Testis (tissue), 3 donors: ENCODE measurements around the gene UBA7. TPM values are rescaled to one million over a fixed set of nuclear protein-coding genes. Genes with fewer than 3 reads are reported as not detected.
A peak's percentile ranks its signal among the peaks of the same experiment; 100 is the strongest.

Experiments used
- DNase-seq: peaks from one replicate; pipeline ENCODE4 v3.0.0-alpha.2; 2019
- H3K27ac ChIP-seq, 2 donors: fragments of 200-600 bp; sonication (generic); one replicate each; pipeline ENCODE4 v1.5.1; 2019
- H3K27me3 ChIP-seq: fragments of 200-600 bp; sonication (generic); one replicate; pipeline ENCODE4 v1.5.1; 2019
- H3K36me3 ChIP-seq: fragments of 200-600 bp; sonication (generic); one replicate; pipeline ENCODE4 v1.5.1; 2017; ENCODE audit warnings: low read depth; ENCODE audit errors: missing control alignments
- H3K4me1 ChIP-seq: fragments of 200-600 bp; sonication (generic); one replicate; pipeline ENCODE4 v1.5.1; 2019
- H3K4me3 ChIP-seq, 2 donors: fragments of 200-600 bp; sonication (generic); one replicate each; pipeline ENCODE4 v1.5.1; 2017 to 2019
- H3K9me3 ChIP-seq: fragments of 200-600 bp; sonication (generic); one replicate; pipeline ENCODE4 v1.5.1; 2017
- CTCF ChIP-seq, 3 experiments: fragments of 450-650 bp in 2 of 3; fragments of 200-600 bp in 1 of 3; sonication (generic) in 1 of 3; IDR thresholded peaks; one replicate each; pipeline ENCODE4 v1.5.1; 2016 to 2019; ENCODE audit warnings: antibody characterized with exemption in 3 of 3, mild to moderate bottlenecking in 2 of 3, moderate library complexity in 1 of 3
- POLR2A ChIP-seq: fragments of 450-650 bp; IDR thresholded peaks from one replicate; pipeline ENCODE4 v1.6.1; 2017; ENCODE audit warnings: antibody characterized with exemption, mild to moderate bottlenecking, moderate library complexity
- WGBS, 2 donors: methylation state at CpG; one replicate each; pipeline ENCODE4 v1.1.5; 2018; 5-methylcytosine and 5-hydroxymethylcytosine counted together
- intact Hi-C: fragments of 100-400 bp; cut with DNase I; formaldehyde crosslinking; loops from one replicate; pipeline ENCODE4 v1.15.1; 2023; ENCODE audit warnings: low total_unique reads
- polyA plus RNA-seq: library from polyadenylated mRNA; stranded (reverse); fragments of 350-450 nt; fragmentation: Illumina TruSeq; extraction: RNeasy Lipid Tissue Mini Kit (QIAGEN cat#74804); gene quantifications from one replicate; pipeline ENCODE4 v1.2.3, GENCODE V29; 2014; ENCODE audit warnings: low read depth, low replicate concordance; ENCODE audit not compliant: insufficient read depth
- total RNA-seq, 2 donors: library from RNA; depleted of rRNA; stranded (reverse); fragments of >200 nt; gene quantifications; one replicate each; pipeline ENCODE4 v1.2.3, GENCODE V29; 2016

Gene UBA7
- total and polyA plus RNA-seq, 3 donors from 2014 or later: 27.2 to 49.7 (median 34.0) TPM

GRCh38 chr3:49802719-49803464 is 10.9 kb downstream of the UBA7 start, which contains the start of gene INKA1:
Gene INKA1 (plus strand): TSS chr3:49803261. CDS start chr3:49803393, 132 bp downstream.
- Histone ChIP-seq H3K4me1 (peaks cover 33% of the 10 kb centered on the region), H3K27me3 (no peaks in the 10 kb centered on the region), H3K36me3 (no peaks in the 10 kb centered on the region), H3K4me3 (peak within 1 kb of the TSS; percentile 90 to 92), H3K27ac (peak within 1 kb of the TSS; percentile 80 to 83), H3K9me3 (no peaks in the 10 kb centered on the region)
- TF ChIP-seq POLR2A: no peak
- TF ChIP-seq CTCF (IDR thresholded peaks at IDR 0.05): peak in 2 of 3 experiments; percentile 65 to 91
- intact Hi-C loops: loop anchor here (5.0 kb wide), 1 partner anchor 34 kb away; no protein-coding TSS in a partner anchor
- WGBS, 2 donors: 1% methylated on average over 39 of the region's 71 CpGs; no CpG with 5 or more reads in 1 of the 2 donors
- DNase-seq: peak; percentile 93

GRCh38 chr3:49801160-49801559 is 12.6 kb downstream of the UBA7 start:
- no peak for TF ChIP-seq CTCF (IDR thresholded peaks at IDR 0.05)
- TF ChIP-seq POLR2A: no peak
- H3K4me1 ChIP-seq: peaks cover 32% of the 10 kb centered on the region
- no peaks in the 10 kb centered on the region for H3K27me3 ChIP-seq
- intact Hi-C loops: loop anchor here (5.0 kb wide), 1 partner anchor 36 kb away; no protein-coding TSS in a partner anchor
- H3K36me3 ChIP-seq: no peaks in the 10 kb centered on the region
- no peak for DNase-seq
- H3K4me3 ChIP-seq: no peak overlapping the region
- H3K9me3 ChIP-seq: no peaks in the 10 kb centered on the region
- 70 to 82% methylated on average over 2 of the region's 2 CpGs for WGBS, 2 donors
- H3K27ac ChIP-seq: no peak overlapping the region

- WGBS, 2 donors: 72 to 78% methylated on average over 4 of the region's 4 CpGs
- Histone ChIP-seq H3K4me3 (no peak within 1 kb of the TSS), H3K4me1 (peaks cover 18% of the 10 kb centered on the region), H3K27me3 (no peaks in the 10 kb centered on the region), H3K9me3 (no peaks in the 10 kb centered on the region), H3K36me3 (no peaks in the 10 kb centered on the region), H3K27ac (no peak within 1 kb of the TSS)
- intact Hi-C loops: loop anchor here (5.0 kb wide), 1 partner anchor 38 kb away; no protein-coding TSS in a partner anchor
- DNase-seq: no peak
- no peak for TF ChIP-seq POLR2A
Measured at GRCh38 chr3:49799761-49800160, 14.0 kb downstream of the UBA7 start, which contains the start of gene CDHR4. Gene CDHR4 (minus strand): TSS chr3:49799873. CDS start chr3:49799812, 61 bp downstream.

- no peaks in the 10 kb centered on the region for H3K36me3 ChIP-seq
- 83 to 93% methylated on average over 1 of the region's 1 CpG for WGBS, 2 donors
- TF ChIP-seq CTCF (IDR thresholded peaks at IDR 0.05) (no peak), POLR2A (no peak)
- intact Hi-C loops: no loop called here
- no peak for DNase-seq
- no peak overlapping the region for H3K4me3 ChIP-seq
- H3K27ac ChIP-seq: no peak overlapping the region
- H3K4me1 ChIP-seq: peaks cover 12% of the 10 kb centered on the region
- H3K27me3 ChIP-seq: no peaks in the 10 kb centered on the region
- H3K9me3 ChIP-seq: no peaks in the 10 kb centered on the region
Measured at GRCh38 chr3:49799105-49799504, 14.6 kb downstream of the UBA7 start.

- no peak for DNase-seq
- H3K4me3 ChIP-seq: no peak overlapping the region
- no peaks in the 10 kb centered on the region for H3K9me3 ChIP-seq
- intact Hi-C loops: no loop called here
- H3K27me3 ChIP-seq: no peaks in the 10 kb centered on the region
- no peak for TF ChIP-seq CTCF (IDR thresholded peaks at IDR 0.05)
- TF ChIP-seq POLR2A: no peak
- peaks cover 12% of the 10 kb centered on the region for H3K4me1 ChIP-seq
- no peak overlapping the region for H3K27ac ChIP-seq
- no peaks in the 10 kb centered on the region for H3K36me3 ChIP-seq
- WGBS, 2 donors: 77 to 85% methylated on average over 13 to 24 of the region's 24 CpGs
Measured at GRCh38 chr3:49794926-49795905, 18.5 kb downstream of the UBA7 start.
